Coronary artery (tissue), 2 donors: ENCODE data around the gene OR5D13.

Experiments used
- DNase-seq: peaks from one replicate; pipeline ENCODE4 v3.0.0-alpha.2; 2017; ENCODE audit warnings: low spot score
- H3K27ac ChIP-seq, 2 donors: fragments of 200-600 bp; sonication (generic); one replicate each; pipeline ENCODE4 v1.5.1; 2016 to 2019
- H3K4me3 ChIP-seq: fragments of 200-600 bp; sonication (generic); 2 replicates; pipeline ENCODE4 v1.5.1; 2016; ENCODE audit warnings: mild to moderate bottlenecking, moderate library complexity
- TF ChIP-seq, protein P1 (sequence below): fragments of 200-600 bp; sonication (generic); IDR thresholded peaks from one replicate; pipeline ENCODE4 v1.5.1; 2019; ENCODE audit warnings: antibody characterized with exemption

Gene OR5D13

DNA sequence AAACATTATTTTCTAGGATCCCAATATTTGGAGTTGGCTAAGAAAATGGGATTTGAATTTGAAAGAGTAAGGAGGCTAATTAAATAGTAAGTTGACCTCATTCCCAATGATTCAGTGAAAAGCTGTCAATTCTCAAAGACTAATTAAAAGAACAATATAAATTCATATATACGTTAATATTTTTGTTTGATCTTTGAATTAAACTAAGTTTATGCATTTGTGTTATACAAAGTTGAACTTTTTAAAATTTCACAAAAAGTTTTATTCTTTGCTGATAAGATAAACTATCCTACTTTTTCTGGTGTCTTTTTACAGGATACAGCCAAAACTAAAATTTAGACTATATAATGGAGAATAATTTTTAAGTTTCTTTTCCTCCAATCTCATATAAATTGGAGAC is 37.8 kb downstream of the OR5D13 start, which contains the start of gene OR5L1:
TSS of gene OR5L1 (plus strand) at position 301 of the 400 bp plus-strand sequence. CDS start 100 bp downstream, outside the sequence.
- no peak within 1 kb of the TSS for H3K27ac ChIP-seq
- no peak within 1 kb of the TSS for H3K4me3 ChIP-seq
- TF ChIP-seq, protein P1, sequence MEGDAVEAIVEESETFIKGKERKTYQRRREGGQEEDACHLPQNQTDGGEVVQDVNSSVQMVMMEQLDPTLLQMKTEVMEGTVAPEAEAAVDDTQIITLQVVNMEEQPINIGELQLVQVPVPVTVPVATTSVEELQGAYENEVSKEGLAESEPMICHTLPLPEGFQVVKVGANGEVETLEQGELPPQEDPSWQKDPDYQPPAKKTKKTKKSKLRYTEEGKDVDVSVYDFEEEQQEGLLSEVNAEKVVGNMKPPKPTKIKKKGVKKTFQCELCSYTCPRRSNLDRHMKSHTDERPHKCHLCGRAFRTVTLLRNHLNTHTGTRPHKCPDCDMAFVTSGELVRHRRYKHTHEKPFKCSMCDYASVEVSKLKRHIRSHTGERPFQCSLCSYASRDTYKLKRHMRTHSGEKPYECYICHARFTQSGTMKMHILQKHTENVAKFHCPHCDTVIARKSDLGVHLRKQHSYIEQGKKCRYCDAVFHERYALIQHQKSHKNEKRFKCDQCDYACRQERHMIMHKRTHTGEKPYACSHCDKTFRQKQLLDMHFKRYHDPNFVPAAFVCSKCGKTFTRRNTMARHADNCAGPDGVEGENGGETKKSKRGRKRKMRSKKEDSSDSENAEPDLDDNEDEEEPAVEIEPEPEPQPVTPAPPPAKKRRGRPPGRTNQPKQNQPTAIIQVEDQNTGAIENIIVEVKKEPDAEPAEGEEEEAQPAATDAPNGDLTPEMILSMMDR, result no peak
- DNase-seq, result no peak

DNA sequence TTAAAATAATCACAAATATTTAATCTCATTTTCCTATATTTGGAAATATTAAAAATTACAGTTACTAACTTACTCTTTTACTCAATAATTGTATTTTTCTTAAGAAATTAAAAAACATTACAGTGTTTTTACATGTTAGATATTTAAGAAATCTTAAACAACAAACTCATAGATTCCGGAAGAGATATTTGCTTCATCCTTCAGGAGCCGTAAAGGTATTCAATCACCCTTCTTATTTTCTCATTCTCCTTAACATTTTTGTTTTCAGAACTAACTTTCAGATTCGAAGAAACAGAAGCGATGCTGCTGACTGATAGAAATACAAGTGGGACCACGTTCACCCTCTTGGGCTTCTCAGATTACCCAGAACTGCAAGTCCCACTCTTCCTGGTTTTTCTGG is 46.1 kb downstream of the OR5D13 start, which contains the start of gene OR5D18:
TSS of gene OR5D18 (plus strand) at position 301 of the 400 bp plus-strand sequence. CDS start at position 301, 0 bp downstream.
- DNase-seq, result no peak
- TF ChIP-seq, protein P1, result no peak
- H3K27ac ChIP-seq, result no peak within 1 kb of the TSS
- no peak within 1 kb of the TSS for H3K4me3 ChIP-seq
